Activated naive CD4-positive, alpha-beta T cell treated with anti-CD3 and anti-CD28 coated beads, Interleukin-2, amount 50 U/mL, for 24 hours (primary cell): ENCODE measurements around the gene WRAP73.
"Not testable (repeated sequence)": the region's sequence is repeated elsewhere in the genome, so short reads cannot be mapped to it uniquely, and the experiment has no call there.

ENCODE experiments used
- H3K27ac Mint-ChIP-seq: one replicate; pipeline ENCODE4 v1.8.0; 2021; ENCODE audit warnings: mild to moderate bottlenecking, mixed read lengths
- H3K27me3 Mint-ChIP-seq: one replicate; pipeline ENCODE4 v1.8.0; 2021; ENCODE audit warnings: mixed read lengths
- H3K36me3 Mint-ChIP-seq: one replicate; pipeline ENCODE4 v1.8.0; 2021; ENCODE audit warnings: mixed read lengths
- H3K4me1 Mint-ChIP-seq: one replicate; pipeline ENCODE4 v1.8.0; 2021; ENCODE audit warnings: mixed read lengths
- H3K4me3 Mint-ChIP-seq: one replicate; pipeline ENCODE4 v1.8.0; 2021; ENCODE audit warnings: mild to moderate bottlenecking, mixed read lengths
- H3K9me3 Mint-ChIP-seq: one replicate; pipeline ENCODE4 v1.8.0; 2021; ENCODE audit warnings: mixed read lengths

WRAP73 gene

DNA sequence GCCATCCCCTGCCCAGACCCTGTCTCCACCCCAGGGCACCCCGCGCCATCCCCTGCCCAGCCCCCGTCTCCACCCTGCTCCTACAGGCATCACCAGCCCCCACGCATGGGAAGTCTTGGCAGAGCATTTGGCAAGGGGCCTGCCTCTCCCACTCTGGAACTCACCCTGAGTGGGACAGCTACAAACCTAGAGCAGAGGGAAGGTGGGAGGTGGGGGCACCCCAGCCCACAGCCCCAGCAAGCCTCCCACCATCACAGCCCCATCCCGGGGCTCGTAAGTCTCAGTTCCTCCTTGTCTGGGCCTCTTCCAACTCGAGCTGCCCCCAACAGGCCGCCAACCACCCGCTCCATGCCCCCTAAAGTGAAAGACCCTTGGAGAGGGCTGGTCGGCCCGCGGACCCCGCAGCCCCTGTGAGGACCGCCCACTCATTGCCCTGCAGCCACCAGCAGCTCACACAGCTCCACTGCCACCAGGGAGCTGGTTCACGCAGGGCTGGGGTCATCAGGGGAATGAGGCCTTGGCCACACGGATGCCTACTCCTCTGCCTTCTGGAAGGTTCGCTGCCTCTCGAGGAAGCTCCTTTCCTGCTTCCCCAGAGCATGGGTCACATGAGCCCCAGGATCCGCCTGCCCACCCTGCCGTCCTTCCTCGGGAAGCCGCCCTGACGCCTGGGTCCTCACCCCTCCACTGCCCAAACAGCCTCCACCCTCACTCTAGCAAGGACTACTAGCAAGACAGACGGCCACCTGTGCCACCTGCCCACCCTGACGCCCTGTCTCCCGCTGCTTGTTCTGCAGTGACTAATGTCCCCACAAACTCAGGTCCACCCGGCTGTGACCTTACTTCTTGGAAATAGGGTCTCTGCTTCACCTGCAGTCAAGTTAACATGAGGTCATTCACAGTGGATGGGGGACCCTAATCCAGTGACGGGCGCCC is 53.0 kb downstream of the WRAP73 start:
- Mint-ChIP-seq H3K4me3 (peak overlapping the region; percentile 68), H3K4me1 (peaks cover 20% of the 10 kb centered on the region), H3K27me3 (no peaks in the 10 kb centered on the region), H3K36me3 (no peaks in the 10 kb centered on the region), H3K9me3 (no peaks in the 10 kb centered on the region), H3K27ac (peak overlapping the region; percentile 88)

DNA sequence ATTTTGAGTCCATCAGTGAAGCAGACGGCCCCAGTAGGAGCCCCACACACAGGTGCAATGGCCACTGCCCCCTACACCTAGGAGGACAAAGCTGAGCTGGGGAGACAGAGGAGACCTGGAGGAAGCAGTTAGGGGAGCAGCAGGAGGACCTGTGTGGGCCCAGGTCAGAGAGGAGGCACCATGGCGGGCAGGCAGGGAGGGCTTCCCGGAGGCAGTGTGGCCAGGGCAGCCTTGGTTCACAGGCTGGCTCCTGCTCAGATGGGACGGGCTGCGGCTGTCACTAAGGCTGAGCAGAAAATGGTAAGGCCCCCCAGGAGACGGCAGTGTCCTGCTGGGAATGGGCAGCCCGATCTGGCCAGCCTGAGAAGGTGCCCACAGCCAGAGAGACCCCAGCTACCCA is 54.0 kb downstream of the WRAP73 start:
- no peaks in the 10 kb centered on the region for H3K9me3 Mint-ChIP-seq
- no peaks in the 10 kb centered on the region for H3K36me3 Mint-ChIP-seq
- no peaks in the 10 kb centered on the region for H3K27me3 Mint-ChIP-seq
- H3K4me3 Mint-ChIP-seq, result peak overlapping the region; percentile 2
- no peak overlapping the region for H3K27ac Mint-ChIP-seq
- peaks cover 20% of the 10 kb centered on the region for H3K4me1 Mint-ChIP-seq

DNA sequence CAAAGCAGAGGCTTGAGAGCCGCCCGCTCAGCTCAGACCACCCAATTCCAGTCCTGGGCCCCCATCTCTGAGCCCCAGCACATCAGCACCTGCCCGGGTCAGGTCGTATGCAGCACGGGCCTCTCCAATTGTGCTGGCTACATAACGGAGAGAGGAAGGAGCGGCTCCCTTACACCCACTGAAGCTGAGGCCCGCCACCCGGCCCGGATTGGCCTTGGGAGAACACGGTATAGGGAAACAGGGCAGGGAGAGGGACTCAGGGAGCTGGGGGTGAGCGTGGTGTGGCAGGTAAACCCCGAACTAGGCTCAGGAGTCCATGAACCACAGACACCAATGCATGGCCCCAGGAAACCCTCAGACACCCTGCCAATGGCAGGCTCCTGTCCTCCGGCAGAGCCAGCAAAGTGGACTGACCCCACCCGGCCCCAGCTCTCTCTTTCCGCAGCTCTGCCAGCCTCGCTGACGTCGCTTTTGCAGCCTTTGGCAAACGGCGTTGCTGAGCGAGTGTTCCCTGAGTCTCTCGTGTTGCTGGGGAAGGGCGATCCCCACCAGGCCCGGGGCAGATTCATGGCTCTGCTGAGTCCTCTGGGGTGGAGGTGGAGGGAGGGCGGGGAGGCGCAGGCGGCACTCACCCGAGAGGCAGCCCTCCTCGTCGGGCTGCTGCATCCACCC is 55.1 kb downstream of the WRAP73 start:
- no peaks in the 10 kb centered on the region for H3K27me3 Mint-ChIP-seq

DNA sequence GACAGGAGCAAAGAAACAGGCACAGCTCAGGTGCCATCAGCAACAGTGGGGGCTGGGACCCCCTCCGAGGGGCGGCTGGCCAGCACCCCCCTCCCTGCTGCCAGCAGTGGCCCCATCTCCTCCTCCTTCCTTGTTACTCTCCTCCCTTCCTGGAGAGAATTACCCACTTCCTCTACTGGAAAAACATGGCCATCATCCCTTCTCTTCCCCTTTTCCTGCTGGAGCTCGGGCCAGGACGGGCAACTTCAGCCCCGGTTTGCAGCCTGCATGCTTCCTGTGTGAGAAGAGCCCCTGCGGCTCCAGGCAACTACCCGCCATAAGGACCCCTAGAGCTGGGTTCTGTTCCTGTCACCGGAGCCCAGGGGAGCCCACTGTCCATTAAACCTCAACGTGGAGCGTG is 56.2 kb downstream of the WRAP73 start:
- Mint-ChIP-seq H3K36me3 (no peaks in the 10 kb centered on the region), H3K4me1 (peaks cover 16% of the 10 kb centered on the region), H3K4me3 (no peak overlapping the region), H3K9me3 (no peaks in the 10 kb centered on the region), H3K27ac (no peak overlapping the region), H3K27me3 (no peaks in the 10 kb centered on the region)

More for the DNA sequence above, 55.1 kb downstream of the WRAP73 start:
- Mint-ChIP-seq H3K9me3 (no peaks in the 10 kb centered on the region), H3K36me3 (no peaks in the 10 kb centered on the region), H3K4me3 (no peak overlapping the region), H3K27ac (no peak overlapping the region), H3K4me1 (peaks cover 20% of the 10 kb centered on the region)

DNA sequence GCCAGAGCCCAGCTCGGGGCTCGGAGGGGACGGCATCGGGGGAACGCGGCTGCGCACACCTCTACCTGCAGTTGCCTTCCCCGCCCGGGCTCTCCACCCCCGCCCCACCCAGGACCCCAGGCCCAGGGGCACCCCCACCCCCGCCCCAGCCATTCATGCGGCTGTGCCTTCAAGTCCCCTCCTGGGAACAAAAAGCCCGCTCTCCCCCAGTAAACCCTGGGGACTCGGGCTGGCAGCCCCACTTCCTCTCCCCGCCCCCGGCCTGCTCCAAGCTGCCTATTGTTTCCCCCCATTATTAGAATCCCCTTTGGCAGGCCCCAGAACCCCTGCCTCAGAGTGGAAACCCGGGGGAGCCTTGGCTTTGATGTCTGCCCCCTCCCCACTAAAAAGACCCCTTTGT is 56.6 kb downstream of the WRAP73 start:
- Mint-ChIP-seq H3K4me1 (peaks cover 14% of the 10 kb centered on the region), H3K27me3 (no peaks in the 10 kb centered on the region), H3K9me3 (no peaks in the 10 kb centered on the region), H3K27ac (no peak overlapping the region), H3K36me3 (no peaks in the 10 kb centered on the region), H3K4me3 (no peak overlapping the region)

DNA sequence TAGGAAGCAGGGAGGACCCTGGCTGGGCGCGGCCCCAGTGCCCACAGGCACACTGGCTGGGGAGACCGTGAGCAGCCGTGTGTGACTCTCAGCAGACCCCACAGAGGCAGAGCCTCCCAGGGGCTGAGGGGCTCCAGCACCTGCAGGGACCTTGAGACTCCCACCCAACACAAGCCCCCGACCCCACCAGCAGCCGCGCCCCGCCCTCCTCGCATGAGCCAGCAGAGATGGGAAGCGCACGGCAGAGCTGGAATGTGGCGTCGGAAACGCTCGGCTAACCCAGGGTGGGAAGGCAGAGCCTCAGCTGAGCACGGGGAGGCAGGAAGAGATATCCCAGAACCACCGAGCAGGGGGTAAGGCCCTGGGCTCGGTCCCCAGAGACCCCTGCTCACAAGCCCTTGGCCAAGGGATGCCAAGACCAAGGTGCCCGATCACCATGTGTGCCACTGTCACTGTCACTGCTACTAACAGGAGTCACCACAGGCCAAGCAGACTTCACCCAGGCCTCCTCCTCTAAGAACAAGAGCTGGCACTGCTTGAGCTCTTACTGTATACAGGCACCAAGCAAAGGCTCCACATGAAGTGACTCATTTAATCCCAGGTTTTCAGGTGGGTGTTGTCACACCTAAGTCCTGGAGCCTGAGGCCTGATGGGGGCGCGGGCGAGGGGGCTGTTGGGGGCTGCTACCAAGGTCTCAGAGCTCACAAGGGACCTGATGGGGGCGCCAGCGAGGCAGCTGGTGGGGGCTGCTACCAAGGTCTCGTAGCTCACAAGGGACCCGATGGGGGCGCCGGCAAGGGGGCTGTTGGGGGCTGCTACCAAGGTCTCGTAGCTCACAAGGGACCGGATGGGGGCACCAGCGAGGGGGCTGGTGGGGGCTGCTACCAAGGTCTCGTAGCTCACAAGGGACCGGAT is 58.7 kb downstream of the WRAP73 start:
- H3K27ac Mint-ChIP-seq, result no peak overlapping the region
- H3K27me3 Mint-ChIP-seq, result no peaks in the 10 kb centered on the region
- no peaks in the 10 kb centered on the region for H3K9me3 Mint-ChIP-seq
- H3K4me3 Mint-ChIP-seq, result no peak overlapping the region
- H3K36me3 Mint-ChIP-seq, result no peaks in the 10 kb centered on the region
- H3K4me1 Mint-ChIP-seq, result no peaks in the 10 kb centered on the region

DNA sequence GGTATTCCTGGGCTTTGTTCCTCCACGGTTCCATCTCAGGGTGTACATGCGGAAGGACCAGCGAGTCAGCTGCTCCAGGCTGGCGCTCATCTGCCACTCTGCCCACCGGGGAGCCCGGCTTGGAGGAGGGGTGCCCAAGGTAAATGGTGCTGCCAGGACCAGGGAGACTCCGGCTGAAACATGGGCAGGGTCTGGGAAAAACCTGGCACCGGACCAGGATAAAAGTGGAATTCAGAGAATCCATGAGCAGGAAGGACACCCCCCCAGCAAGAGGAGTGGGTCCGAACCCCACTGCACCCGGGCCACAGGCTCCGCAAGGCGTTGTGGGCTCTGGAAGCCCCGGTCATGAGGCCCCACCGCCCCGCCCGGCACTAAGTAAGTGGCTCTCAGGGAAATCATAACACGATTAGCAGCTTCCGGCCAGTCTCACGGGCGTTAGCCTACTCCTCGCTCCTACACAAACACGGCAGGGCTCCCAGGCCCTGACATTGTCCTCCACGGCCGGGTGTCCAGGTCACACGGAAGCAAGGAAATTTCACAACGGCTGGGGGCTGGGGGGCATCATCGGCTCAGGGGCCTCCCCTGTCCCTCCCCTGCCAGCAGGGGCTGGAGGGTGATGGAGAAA is 59.7 kb downstream of the WRAP73 start:
- H3K36me3 Mint-ChIP-seq, result no peaks in the 10 kb centered on the region

DNA sequence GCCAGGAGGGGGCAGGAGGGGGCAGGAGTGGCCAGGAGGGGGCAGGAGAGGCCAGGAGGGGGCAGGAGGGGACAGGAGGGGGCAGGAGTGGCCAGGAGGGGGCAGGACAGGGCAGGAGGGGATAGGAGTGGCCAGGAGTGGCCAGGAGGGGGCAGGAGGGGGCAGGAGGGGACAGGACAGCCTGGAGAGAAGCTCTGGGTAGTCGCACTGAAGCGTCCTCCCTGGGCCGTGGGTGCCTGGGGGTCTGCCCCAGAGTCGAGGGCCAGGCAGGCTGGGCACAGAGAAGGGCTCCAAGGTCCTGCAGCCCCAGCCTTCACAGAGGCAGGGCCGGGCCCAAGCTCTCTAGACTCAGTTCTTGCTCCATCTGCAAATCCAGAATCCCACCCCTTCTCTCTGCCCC is 61.5 kb downstream of the WRAP73 start:
- H3K4me3 Mint-ChIP-seq, result no peak overlapping the region
- H3K27ac Mint-ChIP-seq, result no peak overlapping the region
- H3K27me3 Mint-ChIP-seq, result no peaks in the 10 kb centered on the region
- no peaks in the 10 kb centered on the region for H3K4me1 Mint-ChIP-seq
- no peaks in the 10 kb centered on the region for H3K9me3 Mint-ChIP-seq
- no peaks in the 10 kb centered on the region for H3K36me3 Mint-ChIP-seq

More for the DNA sequence above, 59.7 kb downstream of the WRAP73 start:
- H3K27ac Mint-ChIP-seq, result no peak overlapping the region
- H3K9me3 Mint-ChIP-seq, result no peaks in the 10 kb centered on the region
- no peaks in the 10 kb centered on the region for H3K4me1 Mint-ChIP-seq
- no peaks in the 10 kb centered on the region for H3K27me3 Mint-ChIP-seq
- no peak overlapping the region for H3K4me3 Mint-ChIP-seq

DNA sequence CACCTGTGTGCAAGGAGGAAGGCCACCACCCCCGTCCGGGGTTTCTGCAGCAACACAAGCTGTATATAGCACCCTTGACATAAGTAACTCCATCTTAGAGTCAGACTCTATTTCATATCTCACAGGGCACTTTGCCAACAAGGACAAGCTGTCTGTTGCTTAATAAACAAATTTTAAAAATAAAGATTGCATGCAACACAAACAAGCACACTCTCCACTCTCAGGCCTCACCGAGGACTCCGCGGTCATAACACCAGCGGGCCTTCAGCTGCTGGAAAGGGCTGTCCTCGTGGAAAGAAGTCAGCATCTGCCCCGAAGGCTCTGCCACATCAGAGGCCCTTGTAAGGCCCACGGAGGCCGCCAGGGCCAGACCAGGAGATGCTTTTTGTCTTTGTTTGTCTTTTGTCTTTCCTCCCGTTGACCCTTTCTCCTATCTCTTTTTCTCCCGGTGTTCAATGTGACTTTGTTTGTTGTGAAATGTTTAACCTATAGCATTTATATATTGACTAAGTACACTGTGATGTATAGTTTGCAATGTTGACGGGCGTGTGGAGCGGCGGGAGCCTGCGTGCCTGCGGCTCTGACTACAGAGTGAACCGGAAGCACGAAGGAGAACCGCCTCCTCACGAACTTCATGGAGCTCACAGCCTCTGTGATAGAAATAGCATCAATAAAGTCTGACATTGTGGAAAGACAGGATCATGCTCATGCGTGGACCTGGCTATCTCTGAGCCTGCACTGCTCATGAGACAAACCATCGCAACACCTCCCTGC is 62.7 kb downstream of the WRAP73 start:
- Mint-ChIP-seq H3K27me3 (no peaks in the 10 kb centered on the region), H3K27ac (no peak overlapping the region), H3K4me1 (no peaks in the 10 kb centered on the region), H3K4me3 (no peak overlapping the region), H3K36me3 (no peaks in the 10 kb centered on the region), H3K9me3 (no peaks in the 10 kb centered on the region)

DNA sequence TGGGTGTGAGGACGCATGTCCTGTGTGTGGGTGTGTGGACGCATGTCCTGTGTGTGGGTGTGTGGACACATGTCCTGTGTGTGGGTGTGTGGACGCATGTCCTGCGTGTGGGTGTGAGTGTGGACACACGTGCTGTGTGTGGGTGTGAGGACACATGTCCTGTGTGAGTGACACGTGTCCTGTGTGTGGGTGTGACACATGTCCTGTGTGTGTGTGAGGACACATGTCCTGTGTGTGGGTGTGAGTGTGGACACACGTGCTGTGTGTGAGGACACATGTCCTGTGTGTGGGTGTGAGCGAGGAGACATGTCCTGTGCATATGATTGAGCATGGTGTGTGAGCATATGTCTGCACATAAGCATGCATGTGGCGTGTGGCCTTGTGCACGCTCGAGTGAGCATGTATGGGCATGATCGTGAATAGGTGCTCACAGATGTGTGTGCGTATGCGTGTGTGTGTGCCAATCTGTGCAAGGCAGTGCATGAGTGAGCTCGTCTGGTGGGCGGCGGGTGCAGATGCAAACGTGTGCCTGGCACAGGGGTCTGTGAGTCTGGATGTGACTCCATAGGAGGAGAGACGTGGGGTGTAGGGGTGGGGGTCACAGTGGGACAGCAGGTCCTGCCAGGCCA is 63.8 kb downstream of the WRAP73 start:
- Mint-ChIP-seq H3K4me3 (no peak overlapping the region), H3K4me1 (no peaks in the 10 kb centered on the region), H3K9me3 (no peaks in the 10 kb centered on the region), H3K27ac (no peak overlapping the region), H3K36me3 (no peaks in the 10 kb centered on the region), H3K27me3 (no peaks in the 10 kb centered on the region)

DNA sequence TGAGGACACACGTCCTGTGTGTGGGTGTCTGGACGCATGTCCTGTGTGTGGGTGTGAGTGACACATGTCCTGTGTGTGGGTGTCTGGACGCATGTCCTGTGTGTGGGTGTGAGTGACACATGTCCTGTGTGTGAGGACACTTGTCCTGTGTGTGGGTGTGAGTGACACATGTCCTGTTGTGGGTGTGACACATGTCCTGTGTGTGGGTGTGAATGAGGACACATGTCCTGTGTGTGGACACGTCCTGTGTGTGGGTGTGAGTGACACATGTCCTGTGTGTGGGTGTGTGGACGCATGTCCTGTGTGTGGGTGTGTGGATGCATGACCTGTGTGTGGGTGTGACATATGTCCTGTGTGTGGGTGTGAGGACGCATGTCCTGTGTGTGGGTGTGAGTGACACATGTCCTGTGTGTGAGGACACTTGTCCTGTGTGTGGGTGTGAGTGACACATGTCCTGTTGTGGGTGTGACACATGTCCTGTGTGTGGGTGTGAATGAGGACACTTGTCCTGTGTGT is 64.5 kb downstream of the WRAP73 start:
- not testable (repeated sequence) for H3K4me3 Mint-ChIP-seq, H3K36me3 Mint-ChIP-seq

DNA sequence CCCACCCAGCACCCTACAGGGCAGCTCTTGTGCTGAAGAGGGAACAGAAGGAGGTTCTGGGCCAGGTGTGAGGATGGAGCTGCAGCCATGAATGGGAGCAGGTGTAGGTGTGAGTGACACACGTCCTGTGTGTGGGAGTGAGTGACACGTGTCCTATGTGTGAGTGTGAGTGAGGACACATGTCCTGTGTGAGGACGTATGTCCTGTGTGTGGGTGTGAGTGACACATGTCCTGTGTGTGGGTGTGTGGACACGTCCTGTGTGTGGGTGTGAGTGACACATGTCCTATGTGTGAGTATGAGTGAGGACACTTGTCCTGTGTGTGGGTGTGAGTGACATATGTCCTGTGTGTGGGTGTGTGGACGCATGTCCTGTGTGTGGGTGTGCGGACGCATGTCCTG is 65.0 kb downstream of the WRAP73 start:
- H3K4me3 Mint-ChIP-seq, result no peak overlapping the region
- no peak overlapping the region for H3K27ac Mint-ChIP-seq
- no peaks in the 10 kb centered on the region for H3K27me3 Mint-ChIP-seq
- H3K36me3 Mint-ChIP-seq, result no peaks in the 10 kb centered on the region
- H3K9me3 Mint-ChIP-seq, result no peaks in the 10 kb centered on the region
- no peaks in the 10 kb centered on the region for H3K4me1 Mint-ChIP-seq

More for the DNA sequence above, 64.5 kb downstream of the WRAP73 start:
- H3K27me3 Mint-ChIP-seq, H3K9me3 Mint-ChIP-seq, H3K4me1 Mint-ChIP-seq, H3K27ac Mint-ChIP-seq: not testable (repeated sequence)

DNA sequence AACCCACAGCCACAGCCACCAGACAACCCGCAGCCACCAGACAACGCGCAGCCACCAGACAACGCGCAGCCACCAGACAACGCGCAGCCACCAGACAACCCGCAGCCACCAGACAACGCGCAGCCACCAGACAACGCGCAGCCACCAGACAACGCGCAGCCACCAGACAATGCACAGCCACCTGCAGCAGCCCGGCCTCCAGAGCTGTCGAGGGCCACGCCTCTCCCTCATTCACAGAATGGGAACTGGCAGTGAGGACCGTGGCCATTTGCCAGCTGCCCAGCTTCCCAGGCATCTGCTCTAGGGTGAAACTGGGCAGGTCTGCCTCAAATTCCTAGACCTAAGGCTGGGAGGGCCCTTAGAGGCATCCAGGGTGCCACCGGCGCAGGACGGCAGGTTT is 66.2 kb downstream of the WRAP73 start:
- not testable (repeated sequence) for H3K27ac Mint-ChIP-seq, H3K4me1 Mint-ChIP-seq, H3K4me3 Mint-ChIP-seq, H3K27me3 Mint-ChIP-seq, H3K9me3 Mint-ChIP-seq, H3K36me3 Mint-ChIP-seq
